ENCODE data around the gene CMTM5.

Gene CMTM5

DNA sequence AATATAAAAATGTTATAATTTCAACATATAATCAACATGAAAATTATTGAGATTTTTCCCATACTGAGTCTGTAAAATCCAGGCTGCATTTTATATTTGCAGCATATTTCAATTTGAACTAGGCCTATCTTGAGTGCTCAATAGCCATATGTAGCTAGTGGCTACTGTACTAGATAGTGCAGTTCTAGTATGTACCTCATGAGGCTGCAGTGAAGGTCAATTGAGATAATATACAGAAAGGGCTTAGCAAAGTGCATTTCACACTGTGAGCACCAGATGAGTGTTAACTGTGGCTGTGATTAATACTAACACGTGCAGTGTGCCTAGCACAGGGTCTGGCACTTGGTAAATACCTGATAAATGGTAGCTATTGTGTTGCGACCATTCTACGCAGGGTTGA lies 18.8 kb upstream of the CMTM5 start:
- no peak for DNase-seq (ENCODE audit: low spot score)

DNA sequence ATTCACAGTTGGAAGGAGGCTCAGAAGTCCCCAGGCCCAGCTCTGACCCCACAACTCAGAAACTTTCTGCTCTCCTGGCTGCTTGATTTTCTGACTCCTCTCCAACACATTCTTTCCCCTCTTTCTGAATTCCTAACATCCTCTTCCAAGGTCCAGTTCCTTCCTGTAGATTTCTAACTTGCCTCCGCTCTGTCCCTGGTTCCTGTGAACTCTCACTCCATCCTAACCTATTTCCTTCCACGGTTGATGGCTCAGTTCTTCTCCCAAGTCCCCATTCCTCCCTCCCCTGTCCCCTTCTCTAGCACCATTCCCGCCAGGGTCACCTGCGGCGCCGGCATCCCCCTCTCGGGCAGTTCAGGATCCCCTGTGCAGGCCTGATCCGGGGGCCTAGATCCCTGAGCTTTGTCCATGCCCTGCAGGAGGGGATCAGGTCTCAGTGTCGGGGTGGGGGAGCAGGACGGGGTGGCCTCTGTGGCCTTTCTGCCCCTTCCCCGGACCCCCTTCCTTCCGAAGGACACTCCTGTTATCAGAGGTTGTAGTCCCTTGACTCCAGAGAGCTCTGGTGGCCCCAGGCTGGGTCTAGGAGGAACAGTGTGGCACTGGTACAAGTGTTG lies 18.2 kb upstream of the CMTM5 start:
- no peak for DNase-seq (ENCODE audit: low spot score)

DNA sequence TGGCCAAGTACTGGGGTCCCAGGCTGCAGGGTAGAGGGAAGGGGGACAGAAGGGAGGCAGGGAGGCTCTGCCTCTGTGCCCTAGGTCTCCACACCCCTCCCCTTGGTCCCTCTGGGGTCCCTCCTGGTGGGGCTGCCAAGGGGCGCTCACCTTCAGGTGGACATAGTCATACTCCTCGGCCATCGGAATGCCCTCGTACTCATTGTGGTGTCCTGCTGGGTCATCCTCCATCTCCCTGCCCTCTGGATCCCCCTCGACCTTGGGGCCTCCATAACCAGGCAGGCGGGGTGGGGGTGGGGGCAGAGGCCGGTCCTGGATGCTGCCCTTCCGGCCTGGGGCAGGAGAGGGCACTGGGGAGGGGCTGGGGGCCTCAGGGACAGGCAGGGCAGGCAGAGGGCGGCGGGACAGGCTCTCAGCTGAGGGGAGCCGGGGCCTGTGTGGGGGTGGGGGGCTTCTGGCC lies 17.6 kb upstream of the CMTM5 start:
- no peak for DNase-seq (ENCODE audit: low spot score)

DNA sequence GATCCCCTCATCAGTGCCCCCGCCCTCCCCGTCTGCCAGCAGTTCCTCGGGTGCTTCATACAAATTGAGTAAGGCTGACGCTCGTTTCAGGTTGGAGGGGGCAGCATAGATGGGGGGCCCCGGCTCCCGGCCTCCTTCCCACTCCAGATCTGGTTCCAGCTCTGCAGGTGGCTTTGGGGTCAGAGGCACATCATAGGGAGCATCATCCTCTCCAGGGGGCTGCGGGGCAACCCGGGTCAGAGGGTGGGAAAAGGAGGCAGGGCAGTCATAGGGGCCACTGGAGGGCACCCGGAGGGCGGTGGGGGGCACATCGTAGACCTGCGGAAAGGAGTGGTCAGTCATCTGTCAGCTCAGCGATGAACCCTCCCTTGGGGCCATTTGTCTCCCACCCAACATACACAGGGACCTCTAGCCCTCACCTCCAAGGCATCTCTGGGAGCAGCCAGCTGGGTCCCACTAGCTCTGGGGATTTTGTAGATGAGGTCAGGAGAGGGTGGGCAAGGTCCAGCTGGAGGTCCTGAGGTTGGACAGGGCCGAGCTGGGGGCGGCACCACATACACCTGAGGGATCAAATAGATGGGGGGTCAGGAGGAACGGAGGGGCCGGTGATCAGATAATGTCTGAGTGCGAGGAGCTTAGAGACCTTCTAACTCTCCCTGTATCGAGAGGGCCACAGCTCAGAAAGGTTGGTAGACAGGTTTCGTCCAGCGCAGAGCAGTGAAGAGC lies 17.0 kb upstream of the CMTM5 start:
- no peak for DNase-seq (ENCODE audit: low spot score)

DNA sequence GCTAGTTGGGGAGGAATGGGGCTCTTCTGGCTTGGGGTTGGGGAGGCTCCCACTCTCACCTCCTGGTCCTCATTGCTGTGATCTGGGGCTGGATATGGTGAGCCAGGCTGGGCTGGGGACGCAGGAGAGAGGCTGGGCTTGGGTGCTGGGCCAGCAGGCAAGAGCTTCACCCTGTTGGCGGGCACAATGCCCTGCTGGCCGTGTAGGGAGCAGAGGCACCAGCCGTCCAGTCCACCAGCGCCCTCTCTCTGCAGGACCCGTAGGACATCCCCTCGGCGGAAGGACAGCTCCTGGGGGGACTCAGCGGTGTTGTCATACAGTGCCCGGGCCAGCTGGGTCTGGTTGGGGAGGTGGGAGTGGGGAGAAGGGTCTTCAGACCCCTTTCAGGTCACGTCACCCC lies 16.4 kb upstream of the CMTM5 start:
- DNase-seq (ENCODE audit: low spot score), result peak; percentile 69

DNA sequence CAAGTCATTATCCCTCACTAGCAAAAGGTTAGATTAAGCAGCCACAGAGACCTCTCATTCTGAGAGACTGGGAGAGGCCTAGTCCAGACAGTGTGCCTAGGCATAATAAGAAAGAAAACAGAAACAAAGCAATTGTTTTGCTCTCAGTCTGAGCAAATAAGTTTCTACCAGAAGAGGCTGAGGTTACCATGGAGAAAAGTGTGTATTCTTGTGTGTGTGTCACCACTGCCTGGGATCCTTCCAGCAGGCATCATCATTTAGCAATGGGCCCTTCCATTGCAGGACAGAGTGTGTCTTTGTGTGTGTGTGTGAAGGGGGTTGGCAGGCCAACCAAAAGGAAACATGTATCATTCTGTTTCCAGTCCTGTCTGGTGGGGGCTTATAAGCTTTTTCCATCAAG lies 15.5 kb upstream of the CMTM5 start:
- no peak for DNase-seq (ENCODE audit: low spot score)

DNA sequence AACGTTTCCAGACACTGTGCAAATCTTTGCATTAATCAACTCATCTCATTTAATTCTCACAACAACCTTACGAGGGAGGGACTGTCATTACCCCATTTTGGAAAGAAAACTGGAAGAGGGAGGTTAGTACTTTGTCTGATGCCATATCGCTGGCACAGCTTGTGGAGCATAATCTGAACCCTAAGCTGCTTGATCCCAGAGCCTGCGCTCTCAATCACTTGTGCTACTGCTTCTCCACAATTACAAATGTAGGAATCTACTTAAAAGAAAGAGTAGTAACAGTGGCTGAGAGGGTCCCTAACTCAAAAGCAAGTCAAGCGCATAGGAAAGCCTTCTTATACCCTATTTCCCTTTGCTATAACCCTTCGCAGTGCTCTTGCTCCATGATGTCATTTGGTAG lies 15.1 kb upstream of the CMTM5 start:
- no peak for DNase-seq (ENCODE audit: low spot score)

DNA sequence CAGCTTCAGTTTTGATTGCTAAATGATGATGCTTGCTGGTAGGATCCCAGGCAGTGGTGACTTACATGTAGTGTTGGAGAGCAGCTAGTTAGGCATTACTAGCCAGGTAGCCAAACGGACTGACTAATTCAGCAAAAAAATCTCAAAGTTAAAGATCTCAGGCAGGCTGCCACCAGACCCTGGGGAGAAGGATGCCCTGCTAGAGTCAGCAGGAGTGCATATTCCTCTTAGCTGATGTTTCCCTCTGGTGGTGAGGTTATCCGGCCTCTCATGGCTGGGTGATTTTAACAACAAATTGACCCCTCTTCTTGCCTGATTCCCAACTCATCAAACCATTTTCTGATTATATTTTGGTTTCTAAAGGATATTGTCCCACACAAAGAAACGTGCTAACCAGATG lies 14.6 kb upstream of the CMTM5 start:
- DNase-seq (ENCODE audit: low spot score), result no peak

DNA sequence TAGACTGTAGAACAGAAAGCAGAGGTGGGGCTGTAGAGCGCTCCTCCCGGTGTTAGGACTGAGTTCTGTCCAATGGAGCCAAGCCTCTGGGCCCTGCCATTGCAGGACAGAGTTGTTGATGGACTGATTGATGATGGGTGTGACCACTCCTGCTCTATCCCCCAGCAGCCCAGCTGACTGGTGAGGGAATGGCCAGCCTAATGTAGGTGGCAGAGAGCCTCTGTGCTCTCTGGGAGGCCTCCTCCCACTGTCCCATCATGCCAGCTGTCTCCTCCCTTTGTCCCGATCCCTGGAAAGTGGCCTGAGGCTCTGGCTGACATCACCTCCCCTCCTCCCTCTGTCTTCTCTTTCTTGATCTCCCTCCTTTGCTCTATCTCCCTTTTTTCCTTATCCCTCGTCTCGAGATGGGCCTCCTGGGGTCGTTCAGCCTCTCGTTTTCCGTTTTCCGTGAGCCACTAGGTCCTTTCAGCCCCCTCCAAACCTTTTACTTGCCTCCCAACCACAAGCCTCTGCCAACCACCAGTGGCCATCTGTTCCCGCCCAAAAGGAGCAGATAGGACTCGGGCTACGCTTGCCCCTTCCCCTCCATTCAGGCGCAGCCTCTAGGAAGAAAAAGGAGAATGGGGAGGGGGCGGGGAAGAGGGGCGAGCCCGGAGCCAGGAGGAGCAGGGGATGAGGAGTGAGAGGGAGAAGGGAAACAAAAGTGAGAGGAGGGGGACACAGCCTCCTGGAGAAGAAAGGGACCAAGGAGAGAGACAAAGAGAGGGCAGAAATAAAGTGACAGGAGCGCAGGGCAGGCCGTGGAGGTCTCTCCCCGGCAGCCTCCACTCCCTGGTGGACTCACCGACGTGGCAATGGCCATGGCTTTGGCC lies 12.4 kb upstream of the CMTM5 start:
- peak; percentile 71 for DNase-seq (ENCODE audit: low spot score)

DNA sequence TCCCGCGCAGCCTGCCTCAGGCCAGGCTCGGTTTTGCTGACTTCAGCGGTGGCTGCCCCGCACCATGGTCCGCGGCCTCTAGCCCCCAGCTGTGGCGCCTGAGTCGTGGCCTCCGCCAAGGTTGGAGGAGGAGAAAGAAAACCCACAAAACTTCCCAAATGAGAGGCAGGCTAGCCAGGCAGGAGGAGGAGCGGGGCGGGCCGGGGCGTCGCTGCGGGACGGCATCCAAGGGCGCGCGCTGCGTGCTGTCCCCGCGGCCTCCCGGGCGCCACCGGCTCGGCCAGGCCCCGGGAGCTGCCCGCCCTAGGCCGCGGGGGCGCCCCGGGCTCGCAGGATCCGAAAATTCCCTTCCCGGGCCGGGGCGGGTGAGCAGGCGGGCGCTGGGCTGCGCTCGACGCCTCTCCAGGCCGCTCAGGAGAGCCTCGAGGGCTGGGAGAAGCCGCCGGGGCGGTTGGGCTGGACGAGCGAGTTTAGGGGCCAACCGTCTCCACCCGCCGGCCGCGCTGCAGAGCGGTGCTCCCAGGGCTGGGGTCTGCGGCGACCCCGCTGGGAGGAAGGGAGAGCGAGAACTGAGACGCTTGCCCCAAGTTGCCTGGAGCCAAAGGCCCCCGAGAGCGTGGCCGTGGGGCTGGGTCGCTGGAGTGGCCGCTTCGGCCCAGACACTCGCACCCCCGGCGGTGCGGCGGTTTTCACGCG lies 11.7 kb upstream of the CMTM5 start, which contains the start of gene EFS:
Gene EFS (minus strand): TSS at position 137 of the 696 bp plus-strand sequence. CDS start 147 bp downstream, outside the sequence.
- peak; percentile 58 for DNase-seq (ENCODE audit: low spot score)

DNA sequence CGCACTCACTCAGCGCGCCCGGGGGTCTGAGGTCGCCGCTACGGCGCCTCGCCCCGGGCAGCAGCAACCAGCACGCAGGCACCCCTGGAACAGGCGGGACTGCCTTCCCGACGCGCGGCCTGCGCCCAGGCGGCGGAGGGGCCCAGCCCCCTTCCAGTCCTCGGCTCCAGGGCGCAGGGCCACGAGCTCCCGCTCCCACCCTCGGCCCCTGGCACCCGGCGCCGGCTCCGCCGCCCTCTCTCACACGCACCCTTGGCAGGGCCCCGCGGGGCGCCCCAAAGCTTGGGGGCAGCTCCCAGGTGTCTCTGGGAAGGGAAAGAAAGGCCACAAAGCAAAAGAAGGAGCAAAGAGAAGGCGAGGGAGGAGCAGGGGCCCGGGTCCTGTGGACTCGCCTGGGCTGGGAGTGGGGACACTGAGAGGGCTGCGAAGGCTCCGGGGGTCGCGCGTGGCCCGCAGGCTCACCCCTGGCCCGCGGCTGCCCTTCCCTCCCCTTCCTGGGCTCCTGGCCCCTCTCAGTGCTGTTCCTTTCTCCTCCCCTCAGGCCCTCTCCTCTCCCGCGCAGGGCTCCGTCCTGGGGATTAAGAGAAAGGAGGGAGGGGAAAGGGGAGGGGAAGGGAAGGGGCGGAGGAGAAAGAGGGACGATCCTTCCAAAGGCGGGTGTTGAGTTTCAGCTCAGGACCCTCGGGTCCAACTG lies 11.0 kb upstream of the CMTM5 start:
- DNase-seq (ENCODE audit: low spot score), result peak; percentile 54

DNA sequence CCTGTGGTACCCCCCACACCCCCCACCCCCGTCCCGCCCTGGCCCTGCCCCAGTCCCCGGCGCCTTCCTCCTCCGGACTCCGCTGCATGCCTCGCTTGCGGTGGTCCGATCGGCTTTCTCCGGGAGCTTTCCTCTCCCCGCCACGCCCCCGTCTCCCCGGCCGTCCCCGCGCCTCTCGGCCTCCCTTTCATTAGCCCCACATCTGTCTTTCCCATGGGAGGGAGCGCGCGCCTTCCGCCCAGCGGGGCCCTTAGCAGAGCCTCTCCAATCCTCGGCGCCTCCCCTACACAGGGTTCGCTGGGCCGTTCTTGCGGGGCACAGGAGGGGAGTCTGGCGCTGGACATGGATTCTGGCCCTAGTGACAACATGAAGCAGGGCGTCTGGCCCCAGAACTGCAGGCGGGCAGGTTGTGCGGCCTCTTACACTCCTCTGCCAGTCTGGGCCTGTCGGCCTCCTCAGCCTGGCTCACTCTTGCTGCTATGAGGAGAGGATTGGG lies 10.4 kb upstream of the CMTM5 start:
- DNase-seq (ENCODE audit: low spot score), result peak; percentile 94

DNA sequence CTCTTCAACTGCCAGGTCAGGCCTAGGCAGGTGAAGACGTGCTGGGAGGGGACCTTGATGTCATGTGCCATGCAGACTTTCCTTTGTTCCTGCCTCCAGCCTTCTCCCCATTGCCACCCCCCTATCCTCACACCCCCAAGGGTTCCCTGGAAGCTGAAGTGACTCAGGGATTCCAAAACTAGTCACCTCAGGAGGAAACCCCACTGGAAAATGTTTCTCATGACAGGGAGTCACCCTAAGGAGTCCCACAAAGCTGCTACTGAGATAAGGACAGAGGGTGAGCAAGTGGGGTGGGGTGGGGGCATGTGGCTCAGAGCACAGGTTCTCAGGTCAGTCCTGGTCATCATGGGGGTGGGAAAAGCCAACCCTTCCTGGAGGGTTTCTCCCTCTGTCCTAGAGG lies 6.6 kb upstream of the CMTM5 start:
- no peak for DNase-seq (ENCODE audit: low spot score)

DNA sequence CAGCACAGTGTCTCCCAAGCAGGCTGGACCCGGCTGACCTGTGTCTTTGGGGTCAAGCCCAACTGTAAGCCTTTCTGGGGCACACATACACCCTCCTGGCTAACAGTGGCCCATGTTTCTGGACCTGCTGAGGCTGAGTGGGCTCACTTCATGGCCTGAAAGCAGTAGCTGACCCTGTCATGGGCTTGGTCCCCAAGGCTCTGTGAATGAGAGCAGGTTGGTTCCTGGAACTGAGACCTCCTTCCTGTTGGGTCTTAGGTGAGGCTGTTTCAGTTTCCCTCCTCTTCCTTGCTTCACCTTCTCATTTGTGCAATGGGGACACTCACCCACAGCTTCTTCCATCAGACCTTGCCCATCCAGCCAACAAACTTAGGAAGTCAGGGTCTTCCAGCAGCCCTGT lies 5.0 kb upstream of the CMTM5 start:
- no peak for DNase-seq (ENCODE audit: low spot score)

DNA sequence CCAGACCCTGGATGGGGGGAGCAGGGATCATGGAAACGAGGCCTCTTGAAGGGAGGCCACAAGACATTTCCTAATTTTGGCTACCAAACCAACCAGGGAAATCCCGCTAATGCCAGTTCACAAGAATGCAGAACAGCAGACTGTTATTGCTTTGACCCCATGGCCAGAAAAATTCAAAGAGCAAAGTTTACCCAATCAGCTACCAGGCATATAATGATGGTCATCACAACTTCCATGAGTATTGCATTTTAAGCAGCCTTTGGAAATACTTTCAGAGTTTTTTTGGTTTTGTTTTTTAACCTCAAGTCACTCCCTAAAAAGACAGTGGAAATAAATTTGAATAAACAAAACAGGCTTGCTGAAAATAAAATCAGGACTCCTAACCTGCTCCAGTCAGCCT lies 4.3 kb upstream of the CMTM5 start, which contains the start of gene IL25:
Gene IL25 (plus strand): TSS at position 301 of the 400 bp plus-strand sequence.
- no peak for DNase-seq (ENCODE audit: low spot score)

DNA sequence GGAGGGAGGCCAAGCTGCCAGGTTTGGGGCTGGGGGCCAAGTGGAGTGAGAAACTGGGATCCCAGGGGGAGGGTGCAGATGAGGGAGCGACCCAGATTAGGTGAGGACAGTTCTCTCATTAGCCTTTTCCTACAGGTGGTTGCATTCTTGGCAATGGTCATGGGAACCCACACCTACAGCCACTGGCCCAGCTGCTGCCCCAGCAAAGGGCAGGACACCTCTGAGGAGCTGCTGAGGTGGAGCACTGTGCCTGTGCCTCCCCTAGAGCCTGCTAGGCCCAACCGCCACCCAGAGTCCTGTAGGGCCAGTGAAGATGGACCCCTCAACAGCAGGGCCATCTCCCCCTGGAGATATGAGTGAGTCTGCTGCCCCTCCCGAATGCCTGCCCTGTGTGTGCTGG lies 3.8 kb upstream of the CMTM5 start:
- DNase-seq (ENCODE audit: low spot score), result no peak

DNA sequence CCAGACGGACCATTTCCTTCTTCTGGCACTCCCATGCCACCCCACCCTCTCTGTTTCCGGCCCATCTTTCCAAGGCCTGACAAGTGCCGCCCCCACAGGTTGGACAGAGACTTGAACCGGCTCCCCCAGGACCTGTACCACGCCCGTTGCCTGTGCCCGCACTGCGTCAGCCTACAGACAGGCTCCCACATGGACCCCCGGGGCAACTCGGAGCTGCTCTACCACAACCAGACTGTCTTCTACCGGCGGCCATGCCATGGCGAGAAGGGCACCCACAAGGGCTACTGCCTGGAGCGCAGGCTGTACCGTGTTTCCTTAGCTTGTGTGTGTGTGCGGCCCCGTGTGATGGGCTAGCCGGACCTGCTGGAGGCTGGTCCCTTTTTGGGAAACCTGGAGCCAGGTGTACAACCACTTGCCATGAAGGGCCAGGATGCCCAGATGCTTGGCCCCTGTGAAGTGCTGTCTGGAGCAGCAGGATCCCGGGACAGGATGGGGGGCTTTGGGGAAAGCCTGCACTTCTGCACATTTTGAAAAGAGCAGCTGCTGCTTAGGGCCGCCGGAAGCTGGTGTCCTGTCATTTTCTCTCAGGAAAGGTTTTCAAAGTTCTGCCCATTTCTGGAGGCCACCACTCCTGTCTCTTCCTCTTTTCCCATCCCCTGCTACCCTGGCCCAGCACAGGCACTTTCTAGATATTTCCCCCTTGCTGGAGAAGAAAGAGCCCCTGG lies 1.2 kb upstream of the CMTM5 start:
- no peak for DNase-seq (ENCODE audit: low spot score)

DNA sequence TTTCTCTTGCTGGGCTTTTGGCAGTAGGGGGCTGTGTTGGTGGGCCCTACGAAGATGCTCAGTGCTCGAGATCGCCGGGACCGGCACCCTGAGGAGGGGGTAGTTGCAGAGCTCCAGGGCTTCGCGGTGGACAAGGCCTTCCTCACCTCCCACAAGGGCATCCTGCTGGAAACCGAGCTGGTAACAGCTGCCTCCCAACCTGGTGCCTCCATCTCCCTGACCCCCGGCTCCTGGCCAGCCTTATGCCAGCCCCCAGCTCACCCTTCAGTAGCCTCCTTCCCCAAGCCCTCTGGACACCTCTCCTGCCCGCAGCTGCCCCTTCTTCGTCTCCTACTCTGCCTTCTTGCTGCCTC lies 328 bp downstream of the CMTM5 start:
- no peak for DNase-seq (ENCODE audit: low spot score)

DNA sequence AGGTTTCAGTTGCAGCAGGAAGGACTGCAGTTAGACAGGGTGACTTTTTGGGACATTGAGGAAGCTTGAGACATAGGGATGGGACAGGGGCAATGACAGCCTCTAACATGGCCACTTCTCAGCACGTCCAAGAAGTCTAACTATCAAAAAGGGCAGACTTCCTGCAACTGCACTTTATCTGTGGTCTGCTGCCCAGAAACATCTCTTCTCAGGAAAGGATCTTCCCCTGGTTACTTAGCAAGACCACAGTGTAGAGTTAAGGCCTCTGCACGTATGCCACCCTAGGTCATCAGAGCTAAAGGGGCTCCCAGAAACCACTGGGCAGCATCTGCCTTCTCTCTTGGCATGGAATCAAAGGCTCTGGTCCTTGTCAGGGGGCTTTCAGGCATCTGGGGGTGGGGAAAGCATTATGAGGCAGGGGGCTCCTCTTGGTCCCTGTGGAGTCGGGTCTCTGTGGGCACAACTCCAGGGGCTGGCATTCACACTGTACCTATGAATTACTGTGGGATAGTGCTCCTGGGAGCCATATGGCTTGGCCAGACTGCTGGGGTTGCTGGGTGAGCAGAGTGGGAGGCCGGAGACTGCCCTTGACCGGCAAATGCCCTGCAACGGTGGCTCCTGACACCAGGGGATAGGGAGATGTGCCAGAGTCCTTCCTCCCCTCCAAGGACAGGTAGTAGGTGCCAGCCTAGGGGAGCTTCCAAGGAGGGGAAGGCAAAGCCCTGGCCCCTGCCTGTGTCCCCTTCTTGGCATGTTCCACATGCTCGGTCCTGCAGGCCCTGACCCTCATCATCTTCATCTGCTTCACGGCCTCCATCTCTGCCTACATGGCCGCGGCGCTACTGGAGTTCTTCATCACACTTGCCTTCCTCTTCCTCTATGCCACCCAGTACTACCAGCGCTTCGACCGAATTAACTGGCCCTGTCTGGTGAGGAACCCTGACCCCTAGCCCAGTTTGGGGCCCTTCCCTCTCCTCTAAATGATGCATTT lies 1.0 kb downstream of the CMTM5 start:
- DNase-seq (ENCODE audit: low spot score), result no peak

All from iPS-NIHi11 (cell line).